Measurements from ENCODE around the gene CAMK2D.

The CAMK2D gene

GRCh38 chr4:113682730-113683537, 78.6 kb downstream of the CAMK2D start:
- peak; percentile 21 to 22 for DNase-seq

GRCh38 chr4:113678641-113679040, 82.9 kb downstream of the CAMK2D start:
- DNase-seq, result no peak

- DNase-seq, result no peak
Observed at GRCh38 chr4:113677325-113677724, 84.2 kb downstream of the CAMK2D start.

GRCh38 chr4:113675731-113676697, 85.5 kb downstream of the CAMK2D start:
- no peak for DNase-seq

- no peak for DNase-seq
Observed at GRCh38 chr4:113674733-113675132, 86.8 kb downstream of the CAMK2D start.

GRCh38 chr4:113674251-113674650, 87.3 kb downstream of the CAMK2D start:
- DNase-seq, result no peak

- DNase-seq, result no peak
Observed at GRCh38 chr4:113673450-113673849, 88.1 kb downstream of the CAMK2D start.

- DNase-seq, result no peak
Observed at GRCh38 chr4:113666386-113667114, 95.0 kb downstream of the CAMK2D start.

GRCh38 chr4:113665036-113665435, 96.5 kb downstream of the CAMK2D start:
- no peak for DNase-seq

- DNase-seq, result no peak
Observed at GRCh38 chr4:113662581-113662980, 99.0 kb downstream of the CAMK2D start.

- DNase-seq, result no peak
Observed at GRCh38 chr4:113659127-113659526, 102.4 kb downstream of the CAMK2D start.

- no peak for DNase-seq
Observed at GRCh38 chr4:113657586-113658233, 103.8 kb downstream of the CAMK2D start.

- DNase-seq, result no peak
Observed at GRCh38 chr4:113653871-113654270, 107.7 kb downstream of the CAMK2D start.

GRCh38 chr4:113646442-113646822, 115.1 kb downstream of the CAMK2D start:
- peak; percentile 7 to 18 for DNase-seq

- DNase-seq, result peak; percentile 12 to 14
Observed at GRCh38 chr4:113645771-113646441, 115.6 kb downstream of the CAMK2D start.

- DNase-seq, result no peak
Observed at GRCh38 chr4:113645288-113645687, 116.2 kb downstream of the CAMK2D start.

- no peak for DNase-seq
Observed at GRCh38 chr4:113644398-113644797, 117.1 kb downstream of the CAMK2D start.

GRCh38 chr4:113643505-113643904, 118.0 kb downstream of the CAMK2D start:
- DNase-seq, result no peak

- DNase-seq, result no peak
Observed at GRCh38 chr4:113641025-113641431, 120.5 kb downstream of the CAMK2D start.

GRCh38 chr4:113639326-113639725, 122.2 kb downstream of the CAMK2D start:
- no peak for DNase-seq

GRCh38 chr4:113638562-113638832, 123.0 kb downstream of the CAMK2D start:
- no peak for DNase-seq

Measured in SHP77 (cell line).